Vagina (tissue), 2 donors: ENCODE measurements around the gene SFMBT2. TPM values are rescaled to one million over a fixed set of nuclear protein-coding genes. Genes with fewer than 3 reads are reported as not detected.

Experiments
- DNase-seq, 2 donors: peaks; one replicate each; pipeline ENCODE4 v3.0.0-alpha.2; 2017; ENCODE audit errors: extremely low spot score in 2 of 2
- H3K27ac ChIP-seq: fragments of 200-600 bp; sonication (generic); one replicate; pipeline ENCODE4 v1.5.1; 2019
- H3K27me3 ChIP-seq: fragments of 200-600 bp; sonication (generic); one replicate; pipeline ENCODE4 v1.5.1; 2019
- H3K36me3 ChIP-seq, 2 donors: fragments of 200-600 bp; sonication (generic); one replicate each; pipeline ENCODE4 v1.5.1; 2017 to 2019
- H3K4me1 ChIP-seq: fragments of 200-600 bp; sonication (generic); one replicate; pipeline ENCODE4 v1.5.1; 2019
- H3K4me3 ChIP-seq, 2 donors: fragments of 200-600 bp; sonication (generic); 1 replicate in 1 of 2; 2 replicates in 1 of 2; pipeline ENCODE4 v1.5.1; 2016 to 2019
- H3K9me3 ChIP-seq: fragments of 200-600 bp; sonication (generic); one replicate; pipeline ENCODE4 v1.5.1; 2019
- CTCF ChIP-seq, 3 experiments: fragments of 450-650 bp in 2 of 3; fragments of 200-600 bp in 1 of 3; sonication (generic) in 1 of 3; IDR thresholded peaks; one replicate each; pipeline ENCODE4 v1.5.1; 2017 to 2019; ENCODE audit warnings: antibody characterized with exemption in 3 of 3, mild to moderate bottlenecking in 2 of 3, moderate library complexity in 2 of 3
- POLR2A ChIP-seq, 2 donors: fragments of 450-650 bp; IDR thresholded peaks; one replicate each; pipeline ENCODE4 v1.6.1; 2017; ENCODE audit warnings: antibody characterized with exemption in 2 of 2, mild to moderate bottlenecking in 2 of 2, moderate library complexity in 2 of 2
- POLR2AphosphoS5 ChIP-seq, 2 donors: sonication (generic); formaldehyde crosslinking; IDR thresholded peaks; one replicate each; pipeline ENCODE4 v1.9.0; 2017; ENCODE audit warnings: antibody characterized with exemption in 2 of 2, mild to moderate bottlenecking in 2 of 2, low read depth in 1 of 2; ENCODE audit not compliant: insufficient read depth in 1 of 2
- intact Hi-C: fragments of 100-400 bp; cut with DNase I; formaldehyde crosslinking; loops from one replicate; pipeline ENCODE4 v1.15.1; 2023
- total RNA-seq: library from RNA; depleted of rRNA; stranded (reverse); fragments of >200 nt; gene quantifications from one replicate; pipeline ENCODE4 v1.2.3, GENCODE V29; 2016

The SFMBT2 gene
- 12.5 TPM for total RNA-seq

DNA sequence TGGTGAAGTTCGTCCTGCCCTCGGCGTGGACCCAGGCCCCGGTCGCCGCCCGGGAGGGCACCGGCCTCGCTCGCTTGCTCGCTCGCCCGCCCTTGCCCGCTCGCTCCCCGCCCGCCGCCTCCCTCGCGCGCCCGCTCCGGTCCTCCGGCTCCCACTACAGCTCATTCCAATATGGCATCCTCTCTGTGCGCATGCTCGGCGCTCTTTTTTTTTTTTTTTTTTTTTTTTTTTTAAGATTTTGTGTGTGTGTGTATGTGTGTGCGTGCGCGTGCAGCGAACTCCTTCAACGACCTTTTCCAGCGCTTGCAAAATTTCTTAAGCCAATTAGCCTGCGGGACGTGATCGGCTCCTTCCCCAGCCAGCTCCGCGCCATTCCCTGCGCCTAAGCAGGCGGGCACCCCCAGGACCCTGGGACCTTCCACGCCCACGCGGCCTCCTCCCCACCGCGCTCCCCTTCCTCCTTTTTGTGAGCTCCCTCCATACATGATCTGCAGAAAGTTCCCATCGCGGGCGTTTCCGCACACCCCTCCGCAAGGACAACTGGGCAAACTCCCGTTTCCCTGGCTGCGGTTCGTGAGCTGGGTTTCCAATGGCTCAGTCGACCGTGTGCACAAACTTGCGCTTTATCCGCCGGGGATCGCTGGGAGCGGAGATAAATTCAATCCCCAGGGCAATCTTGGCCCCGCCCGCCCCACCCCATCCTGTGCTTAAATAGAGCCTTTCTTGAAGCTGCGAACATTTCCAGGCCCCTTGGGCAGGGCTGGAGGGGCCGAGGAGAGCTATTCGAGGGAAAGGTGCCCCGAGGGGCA, at the start of gene SFMBT2:
Gene SFMBT2 (minus strand): TSS at position 173 of the 809 bp plus-strand sequence. CDS start 29,136 bp downstream, outside the sequence.
- peaks cover 44% of the 10 kb centered on the region for H3K4me1 ChIP-seq
- H3K9me3 ChIP-seq: no peaks in the 10 kb centered on the region
- peak within 1 kb of the TSS; percentile 89 for H3K27ac ChIP-seq
- intact Hi-C loops: no loop called here
- no peaks in the 10 kb centered on the region for H3K36me3 ChIP-seq
- DNase-seq: peak in 1 of 2 donors; percentile 90
- no peaks in the 10 kb centered on the region for H3K27me3 ChIP-seq
- TF ChIP-seq CTCF (IDR thresholded peaks at IDR 0.05) (no peak), POLR2AphosphoS5 (IDR thresholded peaks at IDR 0.05; ENCODE audit: insufficient read depth in 1 of 2, low read depth in 1 of 2) (peak; percentile 22 to 65)
- H3K4me3 ChIP-seq: peak within 1 kb of the TSS; percentile 54 to 75

DNA sequence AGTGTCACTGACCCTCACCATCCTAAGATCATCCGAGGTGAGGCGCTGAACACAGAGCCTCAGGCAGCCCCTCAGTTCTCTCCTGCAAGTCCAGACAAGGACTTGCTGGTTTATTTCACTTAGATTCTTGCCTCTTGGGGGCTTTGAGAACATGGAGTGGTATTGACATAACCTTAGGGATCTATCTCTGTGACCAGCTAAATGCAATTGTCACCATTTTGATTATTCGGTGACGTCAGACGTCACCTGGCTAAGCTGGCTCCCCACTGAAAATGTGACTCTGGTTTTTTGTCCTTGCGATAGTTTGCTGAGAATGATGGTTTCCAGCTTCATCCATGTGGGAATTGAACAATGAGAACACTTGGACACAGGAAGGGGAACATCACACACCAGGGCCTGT, 49.2 kb upstream of the SFMBT2 start:
- intact Hi-C loops: no loop called here
- no peak overlapping the region for H3K4me3 ChIP-seq
- H3K27ac ChIP-seq: no peak overlapping the region
- TF ChIP-seq CTCF (IDR thresholded peaks at IDR 0.05): no peak
- TF ChIP-seq POLR2A (IDR thresholded peaks at IDR 0.05): no peak
- TF ChIP-seq POLR2AphosphoS5 (IDR thresholded peaks at IDR 0.05; ENCODE audit: insufficient read depth in 1 of 2, low read depth in 1 of 2): no peak
- H3K4me1 ChIP-seq: no peaks in the 10 kb centered on the region
- no peaks in the 10 kb centered on the region for H3K27me3 ChIP-seq
- no peaks in the 10 kb centered on the region for H3K9me3 ChIP-seq
- H3K36me3 ChIP-seq: no peaks in the 10 kb centered on the region
- DNase-seq: no peak

- H3K27ac ChIP-seq: no peak overlapping the region
- intact Hi-C loops: no loop called here
- no peaks in the 10 kb centered on the region for H3K4me1 ChIP-seq
- no peak overlapping the region for H3K4me3 ChIP-seq
- TF ChIP-seq CTCF (IDR thresholded peaks at IDR 0.05) (no peak), POLR2AphosphoS5 (IDR thresholded peaks at IDR 0.05; ENCODE audit: insufficient read depth in 1 of 2, low read depth in 1 of 2) (no peak), POLR2A (IDR thresholded peaks at IDR 0.05) (no peak)
- H3K36me3 ChIP-seq: no peaks in the 10 kb centered on the region
- H3K27me3 ChIP-seq: no peaks in the 10 kb centered on the region
- H3K9me3 ChIP-seq: no peaks in the 10 kb centered on the region
- DNase-seq: no peak
Observed at GRCh38 chr10:7458556-7458955, 47.7 kb upstream of the SFMBT2 start.

DNA sequence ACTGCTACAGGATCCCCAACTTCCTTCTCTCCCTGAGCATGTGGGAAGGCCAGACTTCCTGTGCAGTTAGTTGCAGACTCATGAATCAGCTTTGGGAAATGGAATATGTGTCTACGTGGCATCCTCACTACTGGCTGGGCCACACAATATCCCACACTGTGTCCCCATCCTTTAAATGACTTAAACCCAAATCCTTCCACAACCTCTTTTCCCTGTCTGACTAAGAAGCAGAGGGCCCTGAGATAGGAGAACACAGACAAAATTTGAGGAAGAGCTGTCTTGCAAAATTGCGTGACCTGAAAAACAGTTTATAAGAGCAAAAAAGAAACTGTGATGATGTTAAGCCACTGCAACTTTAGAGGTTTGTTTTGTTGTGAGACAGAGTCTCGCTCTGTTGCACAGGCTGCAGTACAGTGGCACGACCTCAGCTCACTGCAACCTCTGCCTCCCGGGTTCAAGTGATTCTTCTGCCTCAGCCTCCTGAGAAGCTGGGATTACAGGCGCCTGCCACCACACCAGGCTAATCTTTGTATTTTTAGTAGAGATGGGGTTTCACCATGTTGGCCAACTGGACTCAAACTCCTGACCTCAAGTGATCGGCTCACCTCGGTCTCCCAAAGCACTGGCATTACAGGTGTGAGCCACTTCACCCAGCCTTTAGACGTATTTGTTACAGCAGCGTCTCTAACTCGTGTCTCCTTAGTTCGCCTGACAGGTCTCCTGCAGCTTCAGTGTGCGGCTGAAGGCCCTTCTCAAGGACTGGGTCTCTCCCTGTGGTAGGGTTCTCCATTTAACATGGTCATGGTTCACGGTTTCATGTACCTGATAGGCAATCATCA, 46.9 kb upstream of the SFMBT2 start:
- Histone ChIP-seq H3K9me3 (no peaks in the 10 kb centered on the region), H3K4me3 (no peak overlapping the region), H3K4me1 (no peaks in the 10 kb centered on the region), H3K27ac (no peak overlapping the region), H3K27me3 (no peaks in the 10 kb centered on the region), H3K36me3 (no peaks in the 10 kb centered on the region)
- no peak for TF ChIP-seq CTCF (IDR thresholded peaks at IDR 0.05)
- no peak for TF ChIP-seq POLR2AphosphoS5 (IDR thresholded peaks at IDR 0.05; ENCODE audit: insufficient read depth in 1 of 2, low read depth in 1 of 2)
- intact Hi-C loops: no loop called here
- DNase-seq: no peak
